ENCODE results near the gene TAF4. TPM values are rescaled to one million over a fixed set of nuclear protein-coding genes. Genes with fewer than 3 reads are reported as not detected.

The TAF4 gene
- total RNA-seq, 1 experiment from 2014 or later = 6.6 TPM

- DNase-seq (ENCODE audit: extremely low read depth, low read depth) = no peak
These were observed 140.7 kb downstream of the TAF4 start for GRCh38 chr20:61924858-61925554.

Small RNA genes lying within 50 kb of the gene (small RNA-seq; reads per million reads assigned to genes)
- gene MIR3195 = 0 reads per million in 2 experiments

Other genes starting within 250 kb of the TAF4 start
- 24.6 and 29.2 TPM in 2 replicates for gene LSM14B, start 56.6 kb upstream of the TAF4 start, total RNA-seq (2014; rRNA removed; shearing (Covaris generic))
- 406 and 439 TPM in 2 replicates for gene PSMA7, start 77.5 kb upstream of the TAF4 start, total RNA-seq (2014; rRNA removed; shearing (Covaris generic))
- 10.6 and 11.7 TPM in 2 replicates for gene SS18L1, start 77.9 kb upstream of the TAF4 start, total RNA-seq (2014; rRNA removed; shearing (Covaris generic))
- 34.3 and 42.3 TPM in 2 replicates for gene MTG2, start 117.1 kb upstream of the TAF4 start, total RNA-seq (2014; rRNA removed; shearing (Covaris generic))
- not detected in 2 replicates for gene HRH3, start 154.4 kb upstream of the TAF4 start, total RNA-seq (2014; rRNA removed; shearing (Covaris generic))
- gene OSBPL2, start 172.6 kb upstream of the TAF4 start, total RNA-seq (2014; rRNA removed; shearing (Covaris generic)) = 12.4 and 14.8 TPM in 2 replicates
- 142 and 176 TPM in 2 replicates for gene ADRM1, start 237.1 kb upstream of the TAF4 start, total RNA-seq (2014; rRNA removed; shearing (Covaris generic))